ENCODE results near the gene VSIG10L2. TPM values are rescaled to one million over a fixed set of nuclear protein-coding genes. Genes with fewer than 3 reads are reported as not detected.

The VSIG10L2 gene
- total RNA-seq, 1 experiment from 2014 or later = not detected

GRCh38 chr11:126002181-126002580 lies 56.3 kb downstream of the VSIG10L2 start:
- no peaks in the 10 kb centered on the region for H4K20me1 ChIP-seq (ENCODE audit: insufficient read depth)
- H3K9me2 ChIP-seq (ENCODE audit: insufficient read depth) = peaks cover 2% of the 10 kb centered on the region; the same call in 1 of the 2 replicates
- TF ChIP-seq ELF1 (IDR thresholded peaks at IDR 0.05; ENCODE audit: borderline replicate concordance, low read depth) (no peak), REST (IDR thresholded peaks at IDR 0.05; ENCODE audit: low read depth) (no peak), CEBPB (IDR thresholded peaks at IDR 0.05; ENCODE audit: low read depth) (no peak), POLR2AphosphoS5 (IDR thresholded peaks at IDR 0.05; ENCODE audit: low read depth, low read length) (no peak), CBX3 (IDR thresholded peaks at IDR 0.05; ENCODE audit: low read depth) (no peak), TCF7L2 (IDR thresholded peaks at IDR 0.05; ENCODE audit: borderline replicate concordance, extremely low read depth, insufficient read depth, insufficient read length) (no peak), JUND (IDR thresholded peaks at IDR 0.05) (no peak), EZH2phosphoT487 (IDR thresholded peaks at IDR 0.05; ENCODE audit: borderline replicate concordance) (no peak), RAD21 (IDR thresholded peaks at IDR 0.05; ENCODE audit: low read depth) (no peak), EZH2 (IDR thresholded peaks at IDR 0.05) (no peak), FOSL1 (IDR thresholded peaks at IDR 0.05; ENCODE audit: low read depth) (no peak)
- intact Hi-C loops (cut with micrococcal nuclease) = no loop called here
- POLR2A ChIA-PET = no interaction called here
- peaks cover 3 to 5% of the 10 kb centered on the region in 2 experiments for H3K4me1 ChIP-seq (ENCODE audit: control insufficient read depth in 1 of 2, insufficient read depth in 2 of 2, low read length in 2 of 2)
- ATAC-seq (no peak), DNase-seq (ENCODE audit: low read depth, low spot score) (no peak)
- H3K27me3 ChIP-seq (ENCODE audit: insufficient read depth, low read length) = no peaks in the 10 kb centered on the region
- H2AFZ ChIP-seq (ENCODE audit: low read depth, low read length, poor library complexity, severe bottlenecking) = no peak overlapping the region
- RAD21 ChIA-PET (ENCODE audit: low non-redundant PET in 1 of 2, low total read pairs in 2 of 2, uncharacterized antibody in 2 of 2, unreplicated experiment in 2 of 2) = no interaction called here
- no peak overlapping the region for H3K4me3 ChIP-seq (replicated peaks in 1 of 2; ENCODE audit: low read depth in 1 of 2, low read length in 2 of 2)
- no TSS peak for BruUV-seq (replicated peaks)
- CTCF ChIA-PET = no interaction called here
- no peak overlapping the region for H3K9ac ChIP-seq (ENCODE audit: low read length)
- no peaks in the 10 kb centered on the region for H3K79me2 ChIP-seq (ENCODE audit: insufficient read depth, low read length)
- H3K36me3 ChIP-seq (ENCODE audit: control insufficient read depth in 1 of 2, insufficient read depth in 2 of 2, low read length in 2 of 2) = no peaks in the 10 kb centered on the region
- H3K9me3 ChIP-seq (ENCODE audit: control insufficient read depth in 1 of 2, insufficient read depth in 1 of 2, low read depth in 1 of 2, low read length in 2 of 2) = no peaks in the 10 kb centered on the region
- H3K4me2 ChIP-seq (ENCODE audit: low read length) = no peak overlapping the region
- no peak overlapping the region for H3K27ac ChIP-seq (ENCODE audit: low read depth, low read length)

Other genes with a start within 250 kb of the VSIG10L2 start
- not detected for gene PATE1, start 199.8 kb upstream of the VSIG10L2 start, total RNA-seq (2021; ENCODE audit: unreplicated experiment)
- gene PATE2, start 167.2 kb upstream of the VSIG10L2 start, total RNA-seq (2021; ENCODE audit: unreplicated experiment) = not detected
- gene PATE3, start 157.9 kb upstream of the VSIG10L2 start, total RNA-seq (2021; ENCODE audit: unreplicated experiment) = not detected
- gene PATE4, start 112.7 kb upstream of the VSIG10L2 start, total RNA-seq (2021; ENCODE audit: unreplicated experiment) = not detected
- 18.9 TPM for gene HYLS1, start 58.4 kb upstream of the VSIG10L2 start, total RNA-seq (2021; ENCODE audit: unreplicated experiment)
- gene PUS3, start 42.8 kb upstream of the VSIG10L2 start, total RNA-seq (2021; ENCODE audit: unreplicated experiment) = 11.9 TPM
- gene DDX25, start 41.5 kb upstream of the VSIG10L2 start, total RNA-seq (2021; ENCODE audit: unreplicated experiment) = 0.37 TPM
- 16.9 TPM for gene CDON, start 116.8 kb downstream of the VSIG10L2 start, total RNA-seq (2021; ENCODE audit: unreplicated experiment)